GM12878 (cell line): ENCODE measurements around the gene ENDOV. TPM values are rescaled to one million over a fixed set of nuclear protein-coding genes. Genes with fewer than 3 reads are reported as not detected.

Experiments used
- ASH2L ChIP-seq: fragments of 300-600, 200-600 bp; sonication (generic); IDR thresholded peaks from 2 replicates; pipeline ENCODE4 v1.6.1; 2017; ENCODE audit warnings: low read depth, mild to moderate bottlenecking, borderline replicate concordance
- BHLHE40 ChIP-seq, 2 experiments: fragments of 450-650 bp in 1 of 2; IDR thresholded peaks; 2 replicates each; pipeline ENCODE4 v1.6.1; 2011 to 2017; ENCODE audit warnings: low read depth in 2 of 2, borderline replicate concordance in 1 of 2, improper control_type of control experiment in 1 of 2, low read length in 1 of 2, mild to moderate bottlenecking in 1 of 2
- CBX5 ChIP-seq: sonication (generic); IDR thresholded peaks from 2 replicates; pipeline ENCODE4 v1.6.1; 2016; ENCODE audit warnings: low read depth, moderate library complexity, mild to moderate bottlenecking, inconsistent platforms
- JUND ChIP-seq: IDR thresholded peaks from 2 replicates; pipeline ENCODE4 v1.6.1; 2012; ENCODE audit warnings: low read depth, mild to moderate bottlenecking, low read length, improper control_type of control experiment, moderate library complexity
- KLF5 ChIP-seq: fragments of 450-650 bp; IDR thresholded peaks from 2 replicates; pipeline ENCODE4 v1.6.1; 2014; ENCODE audit warnings: mild to moderate bottlenecking; ENCODE audit not compliant: partially characterized antibody
- POU2F2 ChIP-seq: IDR thresholded peaks from 3 replicates; pipeline ENCODE4 v1.6.1; 2011; ENCODE audit warnings: low read depth, mild to moderate bottlenecking, low read length, borderline replicate concordance
- RFX5 ChIP-seq: IDR thresholded peaks from 2 replicates; pipeline ENCODE4 v1.6.1; 2011; ENCODE audit warnings: low read depth, low read length, improper control_type of control experiment
- SP1 ChIP-seq: IDR thresholded peaks from one replicate; pipeline ENCODE4 v1.6.1; 2011; ENCODE audit warnings: low read depth, low read length
- SREBF2 ChIP-seq: IDR thresholded peaks from 2 replicates; pipeline ENCODE4 v1.6.1; 2012; ENCODE audit warnings: mild to moderate bottlenecking, low read length
- SRF ChIP-seq, 2 experiments: IDR thresholded peaks; 2 replicates each; pipeline ENCODE4 v1.6.1; 2011; ENCODE audit warnings: low read depth in 2 of 2, low read length in 2 of 2, mild to moderate bottlenecking in 1 of 2, moderate library complexity in 1 of 2
- TCF7 ChIP-seq: IDR thresholded peaks from 2 replicates; pipeline ENCODE4 v1.6.1; 2014; ENCODE audit warnings: antibody characterized with exemption, borderline replicate concordance
- ZNF622 ChIP-seq: fragments of 450-650 bp; IDR thresholded peaks from 2 replicates; pipeline ENCODE4 v1.6.1; 2017; ENCODE audit warnings: mild to moderate bottlenecking, inconsistent platforms
- polyA plus RNA-seq, 11 experiments: library from polyadenylated mRNA; depleted of rRNA in 4 of 11; unstranded in 6 of 11; stranded (reverse) in 5 of 11; fragments of >200 nt; fragmentation: Nextera tagmentation in 4 of 11; fragmentation: Illumina TruSeq in 1 of 11; extraction: Ambion mirVana in 4 of 11; extraction: Trizol in 1 of 11; gene quantifications; 1 replicate in 1 of 11; 2 replicates in 10 of 11; pipeline versions ENCODE4 v1.2.1 to v1.2.3, GENCODE V29; 2011 to 2016; ENCODE audit warnings: inconsistent platforms in 2 of 11, missing spikeins in 2 of 11, low read depth in 1 of 11
- total RNA-seq, 4 experiments: library from RNA; depleted of rRNA in 3 of 4; stranded (reverse); fragments of >200 nt in 3 of 4; fragmentation: Illumina TruSeq in 1 of 4; extraction: Trizol in 1 of 4; gene quantifications; 2 replicates each; pipeline versions ENCODE4 v1.2.1 to v1.2.3, GENCODE V29; 2013 to 2021
- TF ChIP-seq, protein P1 (sequence below): fragments of 450-650 bp; formaldehyde crosslinking; IDR thresholded peaks from 2 replicates; pipeline ENCODE4 v1.5.0; 2022; ENCODE audit warnings: mild to moderate bottlenecking, missing genetic modification characterization
- TF ChIP-seq, protein P2 (sequence below): IDR thresholded peaks from 2 replicates; pipeline ENCODE4 v1.6.1; 2011; ENCODE audit warnings: mild to moderate bottlenecking, low read depth, low read length, moderate library complexity; ENCODE audit not compliant: insufficient replicate concordance
- TF ChIP-seq, protein P3 (sequence below): fragments of 150-350 bp; IDR thresholded peaks from 2 replicates; pipeline ENCODE4 v1.6.1; 2016; ENCODE audit warnings: low read depth, low read length
- TF ChIP-seq, protein P4 (sequence below): IDR thresholded peaks from 2 replicates; pipeline ENCODE4 v1.6.1; 2012; ENCODE audit warnings: low read depth, low read length, improper control_type of control experiment

The ENDOV gene
- total and polyA plus RNA-seq, 10 of the 15 experiments (the other 5 are each of a cell fraction or from before 2014, with no cell fraction given), result 0.63 to 11.9 (median 8.1) TPM

DNA sequence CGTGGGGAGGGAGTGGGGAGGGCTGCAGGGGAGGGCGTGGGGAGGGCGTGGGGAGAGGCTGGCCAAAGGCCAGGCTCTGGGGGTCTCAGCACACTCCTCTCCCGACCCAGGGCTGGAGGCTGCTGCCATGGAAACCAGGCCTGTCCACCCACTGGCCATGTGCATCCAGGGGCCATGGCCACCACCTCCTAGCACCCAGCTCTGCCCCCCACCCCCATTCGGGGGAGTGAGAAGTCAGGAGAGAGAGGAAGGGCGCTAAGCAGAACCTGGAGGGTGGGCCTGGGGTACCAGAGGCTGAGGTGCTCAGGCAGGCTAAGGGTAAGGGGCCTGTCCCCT lies 29.6 kb downstream of the ENDOV start (continued):
- TF ChIP-seq, protein P1, sequence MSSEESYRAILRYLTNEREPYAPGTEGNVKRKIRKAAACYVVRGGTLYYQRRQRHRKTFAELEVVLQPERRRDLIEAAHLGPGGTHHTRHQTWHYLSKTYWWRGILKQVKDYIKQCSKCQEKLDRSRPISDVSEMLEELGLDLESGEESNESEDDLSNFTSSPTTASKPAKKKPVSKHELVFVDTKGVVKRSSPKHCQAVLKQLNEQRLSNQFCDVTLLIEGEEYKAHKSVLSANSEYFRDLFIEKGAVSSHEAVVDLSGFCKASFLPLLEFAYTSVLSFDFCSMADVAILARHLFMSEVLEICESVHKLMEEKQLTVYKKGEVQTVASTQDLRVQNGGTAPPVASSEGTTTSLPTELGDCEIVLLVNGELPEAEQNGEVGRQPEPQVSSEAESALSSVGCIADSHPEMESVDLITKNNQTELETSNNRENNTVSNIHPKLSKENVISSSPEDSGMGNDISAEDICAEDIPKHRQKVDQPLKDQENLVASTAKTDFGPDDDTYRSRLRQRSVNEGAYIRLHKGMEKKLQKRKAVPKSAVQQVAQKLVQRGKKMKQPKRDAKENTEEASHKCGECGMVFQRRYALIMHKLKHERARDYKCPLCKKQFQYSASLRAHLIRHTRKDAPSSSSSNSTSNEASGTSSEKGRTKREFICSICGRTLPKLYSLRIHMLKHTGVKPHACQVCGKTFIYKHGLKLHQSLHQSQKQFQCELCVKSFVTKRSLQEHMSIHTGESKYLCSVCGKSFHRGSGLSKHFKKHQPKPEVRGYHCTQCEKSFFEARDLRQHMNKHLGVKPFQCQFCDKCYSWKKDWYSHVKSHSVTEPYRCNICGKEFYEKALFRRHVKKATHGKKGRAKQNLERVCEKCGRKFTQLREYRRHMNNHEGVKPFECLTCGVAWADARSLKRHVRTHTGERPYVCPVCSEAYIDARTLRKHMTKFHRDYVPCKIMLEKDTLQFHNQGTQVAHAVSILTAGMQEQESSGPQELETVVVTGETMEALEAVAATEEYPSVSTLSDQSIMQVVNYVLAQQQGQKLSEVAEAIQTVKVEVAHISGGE (CRISPR knock-in tag), result no peak
- TF ChIP-seq SP1 (no peak), POU2F2 (no peak), BHLHE40 (IDR thresholded peaks at IDR 0.05; ENCODE audit: borderline replicate concordance in 1 of 2, low read depth in 2 of 2, low read length in 1 of 2) (no peak), TCF7 (no peak), RFX5 (no peak), ZNF622 (no peak), ASH2L (no peak), KLF5 (no peak), SRF (IDR thresholded peaks at IDR 0.05; ENCODE audit: low read depth in 2 of 2, low read length in 2 of 2) (no peak), SREBF2 (no peak), CBX5 (no peak), JUND (no peak)
- TF ChIP-seq, protein P2, sequence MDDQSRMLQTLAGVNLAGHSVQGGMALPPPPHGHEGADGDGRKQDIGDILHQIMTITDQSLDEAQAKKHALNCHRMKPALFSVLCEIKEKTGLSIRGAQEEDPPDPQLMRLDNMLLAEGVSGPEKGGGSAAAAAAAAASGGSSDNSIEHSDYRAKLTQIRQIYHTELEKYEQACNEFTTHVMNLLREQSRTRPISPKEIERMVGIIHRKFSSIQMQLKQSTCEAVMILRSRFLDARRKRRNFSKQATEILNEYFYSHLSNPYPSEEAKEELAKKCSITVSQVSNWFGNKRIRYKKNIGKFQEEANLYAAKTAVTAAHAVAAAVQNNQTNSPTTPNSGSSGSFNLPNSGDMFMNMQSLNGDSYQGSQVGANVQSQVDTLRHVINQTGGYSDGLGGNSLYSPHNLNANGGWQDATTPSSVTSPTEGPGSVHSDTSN, result no peak
- TF ChIP-seq, protein P3, sequence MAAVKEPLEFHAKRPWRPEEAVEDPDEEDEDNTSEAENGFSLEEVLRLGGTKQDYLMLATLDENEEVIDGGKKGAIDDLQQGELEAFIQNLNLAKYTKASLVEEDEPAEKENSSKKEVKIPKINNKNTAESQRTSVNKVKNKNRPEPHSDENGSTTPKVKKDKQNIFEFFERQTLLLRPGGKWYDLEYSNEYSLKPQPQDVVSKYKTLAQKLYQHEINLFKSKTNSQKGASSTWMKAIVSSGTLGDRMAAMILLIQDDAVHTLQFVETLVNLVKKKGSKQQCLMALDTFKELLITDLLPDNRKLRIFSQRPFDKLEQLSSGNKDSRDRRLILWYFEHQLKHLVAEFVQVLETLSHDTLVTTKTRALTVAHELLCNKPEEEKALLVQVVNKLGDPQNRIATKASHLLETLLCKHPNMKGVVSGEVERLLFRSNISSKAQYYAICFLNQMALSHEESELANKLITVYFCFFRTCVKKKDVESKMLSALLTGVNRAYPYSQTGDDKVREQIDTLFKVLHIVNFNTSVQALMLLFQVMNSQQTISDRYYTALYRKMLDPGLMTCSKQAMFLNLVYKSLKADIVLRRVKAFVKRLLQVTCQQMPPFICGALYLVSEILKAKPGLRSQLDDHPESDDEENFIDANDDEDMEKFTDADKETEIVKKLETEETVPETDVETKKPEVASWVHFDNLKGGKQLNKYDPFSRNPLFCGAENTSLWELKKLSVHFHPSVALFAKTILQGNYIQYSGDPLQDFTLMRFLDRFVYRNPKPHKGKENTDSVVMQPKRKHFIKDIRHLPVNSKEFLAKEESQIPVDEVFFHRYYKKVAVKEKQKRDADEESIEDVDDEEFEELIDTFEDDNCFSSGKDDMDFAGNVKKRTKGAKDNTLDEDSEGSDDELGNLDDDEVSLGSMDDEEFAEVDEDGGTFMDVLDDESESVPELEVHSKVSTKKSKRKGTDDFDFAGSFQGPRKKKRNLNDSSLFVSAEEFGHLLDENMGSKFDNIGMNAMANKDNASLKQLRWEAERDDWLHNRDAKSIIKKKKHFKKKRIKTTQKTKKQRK, result no peak
- TF ChIP-seq, protein P4, sequence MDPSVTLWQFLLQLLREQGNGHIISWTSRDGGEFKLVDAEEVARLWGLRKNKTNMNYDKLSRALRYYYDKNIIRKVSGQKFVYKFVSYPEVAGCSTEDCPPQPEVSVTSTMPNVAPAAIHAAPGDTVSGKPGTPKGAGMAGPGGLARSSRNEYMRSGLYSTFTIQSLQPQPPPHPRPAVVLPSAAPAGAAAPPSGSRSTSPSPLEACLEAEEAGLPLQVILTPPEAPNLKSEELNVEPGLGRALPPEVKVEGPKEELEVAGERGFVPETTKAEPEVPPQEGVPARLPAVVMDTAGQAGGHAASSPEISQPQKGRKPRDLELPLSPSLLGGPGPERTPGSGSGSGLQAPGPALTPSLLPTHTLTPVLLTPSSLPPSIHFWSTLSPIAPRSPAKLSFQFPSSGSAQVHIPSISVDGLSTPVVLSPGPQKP, result no peak
